Panc1 (cell line): ENCODE data around the gene OR9A2. TPM values are rescaled to one million over a fixed set of nuclear protein-coding genes. Genes with fewer than 3 reads are reported as not detected.
A peak's percentile ranks its signal among the peaks of the same experiment; 100 is the strongest.

ENCODE experiments used
- ATAC-seq: fragments of 200-7000 bp; cut with Tn5 transposase; 2 replicates; pipeline ENCODE4 v1.9.1; 2020; ENCODE audit warnings: mild to moderate bottlenecking, moderate library complexity
- BruUV-seq: library from RNA; stranded (reverse); fragments of 400-500 nt; replicated peaks from 2 replicates; lab custom pipeline; 2021; lab: Mats Ljungman, UMichigan
- CTCF ChIA-PET: fragments of 300-600 bp; sonication (Branson Sonifier 250); formaldehyde crosslinking; loops from one replicate; lab custom pipeline; 2022; ENCODE audit warnings: antibody characterized with exemption; lab: Charles Lee
- POLR2A ChIA-PET: fragments of 300-600 bp; sonication (Branson Sonifier 250); formaldehyde crosslinking; loops from one replicate; lab custom pipeline; 2022; ENCODE audit warnings: antibody characterized with exemption; lab: Charles Lee
- DNase-seq: peaks from one replicate; pipeline ENCODE4 v3.0.0-alpha.2; 2010; ENCODE audit warnings: low read depth, low spot score
- H3K27ac ChIP-seq: 2 replicates; pipeline ENCODE4 v1.5.1; 2011; ENCODE audit warnings: mild to moderate bottlenecking, low read length, inconsistent platforms
- H3K27me3 ChIP-seq: fragments of 200-500 bp; sonication (Bioruptor generic); 2 replicates; pipeline ENCODE4 v1.6.0; 2014; ENCODE audit warnings: low read length, inconsistent platforms; ENCODE audit not compliant: control insufficient read depth, insufficient read depth
- H3K36me3 ChIP-seq: fragments of 200-500 bp; sonication (Bioruptor generic); 2 replicates; pipeline ENCODE4 v1.5.1; 2014; ENCODE audit warnings: inconsistent platforms, mild to moderate bottlenecking, low read length, moderate library complexity; ENCODE audit not compliant: control insufficient read depth, insufficient read depth
- H3K4me1 ChIP-seq: 2 replicates; pipeline ENCODE4 v1.5.1; 2011; ENCODE audit warnings: inconsistent platforms, mild to moderate bottlenecking, low read length, moderate library complexity; ENCODE audit not compliant: control insufficient read depth, insufficient read depth
- H3K4me3 ChIP-seq, 2 experiments: 2 replicates each; pipeline ENCODE4 v1.5.1; 2011 to 2012; ENCODE audit warnings: low read depth in 2 of 2, low read length in 2 of 2, mild to moderate bottlenecking in 2 of 2, inconsistent platforms in 1 of 2, moderate library complexity in 1 of 2
- H3K9me3 ChIP-seq: fragments of 200-500 bp; sonication (Bioruptor generic); 2 replicates; pipeline ENCODE4 v1.5.1; 2014; ENCODE audit warnings: low read depth, mild to moderate bottlenecking, inconsistent platforms, low read length, moderate library complexity; ENCODE audit not compliant: control insufficient read depth, insufficient read depth
- CTCF ChIP-seq: fragments of 450-650 bp; IDR thresholded peaks from 2 replicates; pipeline ENCODE4 v1.5.1; 2017; ENCODE audit warnings: mild to moderate bottlenecking
- POLR2AphosphoS5 ChIP-seq: IDR thresholded peaks from 2 replicates; pipeline ENCODE4 v1.6.1; 2012; ENCODE audit warnings: mild to moderate bottlenecking, low read depth, low read length, moderate library complexity
- REST ChIP-seq, 2 experiments: IDR thresholded peaks; 2 replicates each; pipeline ENCODE4 v1.6.1; 2011 to 2012; ENCODE audit warnings: low read depth in 2 of 2, control low read depth in 1 of 2, low read length in 1 of 2, mild to moderate bottlenecking in 1 of 2, moderate library complexity in 1 of 2; ENCODE audit not compliant: insufficient read depth in 1 of 2
- SIN3A ChIP-seq: IDR thresholded peaks from 2 replicates; pipeline ENCODE4 v1.6.1; 2012; ENCODE audit warnings: low read depth, mild to moderate bottlenecking, low read length, moderate library complexity, borderline replicate concordance; ENCODE audit not compliant: insufficient read depth
- TCF7L2 ChIP-seq: IDR thresholded peaks from 2 replicates; pipeline ENCODE4 v1.6.1; 2011; ENCODE audit warnings: mild to moderate bottlenecking, low read depth, low read length, inconsistent platforms
- in situ Hi-C: cut with HindIII; loops from 2 replicates; pipeline ENCODE4 v1.10.0; 2016; ENCODE audit warnings: low sequenced_read_pairs, low pct_unique_long_range_greater_than_20kb
- intact Hi-C: fragments of 100-400 bp; cut with micrococcal nuclease; formaldehyde crosslinking; loops from one replicate; pipeline ENCODE4 v1.10.0; 2022; ENCODE audit not compliant: unreplicated experiment
- total RNA-seq: library from RNA; stranded (reverse); gene quantifications from one replicate; pipeline ENCODE4 v1.2.1, GENCODE V29; 2021; ENCODE audit not compliant: unreplicated experiment

The OR9A2 gene
- total RNA-seq, 1 experiment from 2014 or later: not detected

GRCh38 chr7:143012001-143012400, 14.9 kb downstream of the OR9A2 start:
- no peaks in the 10 kb centered on the region for H3K36me3 ChIP-seq
- TF ChIP-seq POLR2AphosphoS5 (no peak), SIN3A (no peak), CTCF (no peak), REST (IDR thresholded peaks at IDR 0.05; ENCODE audit: insufficient read depth in 1 of 2, low read depth in 2 of 2, low read length in 1 of 2) (no peak), TCF7L2 (no peak)
- ATAC-seq (no peak), DNase-seq (no peak)
- intact Hi-C loops: no loop called here
- ChIA-PET POLR2A (no interaction called here), CTCF (interaction anchor here (1.0 kb wide), 1 partner anchor 203 kb away, joined by 5 read pairs; no protein-coding TSS in a partner anchor)
- H3K27me3 ChIP-seq: peaks cover 2% of the 10 kb centered on the region
- H3K9me3 ChIP-seq: no peaks in the 10 kb centered on the region
- H3K4me3 ChIP-seq: no peak overlapping the region
- H3K4me1 ChIP-seq: no peaks in the 10 kb centered on the region
- no TSS peak for BruUV-seq
- H3K27ac ChIP-seq: no peak overlapping the region
- in situ Hi-C loops: loop anchor here (25.0 kb wide), 1 partner anchor 200 kb away; the partner anchor contains the start of gene TAS2R40

GRCh38 chr7:143008007-143008901, 18.7 kb downstream of the OR9A2 start:
- ATAC-seq: peak; percentile 95
- no peaks in the 10 kb centered on the region for H3K9me3 ChIP-seq
- H3K27me3 ChIP-seq: peaks cover 12% of the 10 kb centered on the region
- H3K4me1 ChIP-seq: no peaks in the 10 kb centered on the region
- H3K27ac ChIP-seq: no peak overlapping the region
- TF ChIP-seq REST (IDR thresholded peaks at IDR 0.05; ENCODE audit: insufficient read depth in 1 of 2, low read depth in 2 of 2, low read length in 1 of 2) (no peak), CTCF (peak; percentile 94)
- H3K36me3 ChIP-seq: no peaks in the 10 kb centered on the region
- intact Hi-C loops (loop anchor here (10.0 kb wide), 1 partner anchor 373 kb away; no protein-coding TSS in a partner anchor), in situ Hi-C loops (loop anchor here (25.0 kb wide), 1 partner anchor 204 kb away; the partner anchor contains the start of gene TAS2R40)
- CTCF ChIA-PET: interaction anchor here (5.7 kb wide), 1 partner anchor 207 kb away, joined by 66 read pairs; no protein-coding TSS in a partner anchor
- H3K4me3 ChIP-seq: no peak overlapping the region
- POLR2A ChIA-PET: no interaction called here
- no TSS peak for BruUV-seq
- DNase-seq: peak; percentile 51
